ENCODE data around the gene SCN5A. TPM values are rescaled to one million over a fixed set of nuclear protein-coding genes. Genes with fewer than 3 reads are reported as not detected.

SCN5A gene
- total RNA-seq, 1 experiment from 2014 or later = 4.7 TPM

DNA sequence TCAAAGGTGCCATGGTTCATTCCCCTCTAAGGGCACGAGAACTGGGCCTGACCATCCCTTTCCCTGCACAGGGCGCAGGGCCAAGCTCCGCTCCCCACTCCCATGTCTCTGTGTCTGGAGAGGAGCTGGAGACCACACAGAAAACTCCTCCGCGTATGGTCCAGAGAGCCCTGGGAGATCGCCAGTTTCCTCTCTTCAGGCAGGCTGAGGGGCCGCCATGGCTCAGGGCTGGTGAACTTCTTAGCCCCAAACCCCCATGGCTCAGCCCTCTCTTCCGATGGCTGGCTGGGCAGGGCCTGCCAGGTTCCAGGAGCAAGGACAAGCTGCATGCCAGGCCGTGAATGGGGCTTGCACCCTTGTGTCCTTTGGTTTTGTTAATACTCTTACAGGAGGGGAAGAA, 100.4 kb downstream of the SCN5A start:
- Histone ChIP-seq H3K9me2 (ENCODE audit: insufficient read depth) (no peaks in the 10 kb centered on the region), H3K79me2 (ENCODE audit: low read depth) (no peaks in the 10 kb centered on the region), H3K4me1 (replicated peaks; ENCODE audit: insufficient read depth) (no peaks in the 10 kb centered on the region), H3K4me3 (no peak overlapping the region), H3F3A (ENCODE audit: insufficient read depth, low read depth) (no peaks in the 10 kb centered on the region), H3K9me3 (ENCODE audit: insufficient read depth, low read depth) (no peaks in the 10 kb centered on the region), H3K4me2 (no peak overlapping the region), H4K20me1 (ENCODE audit: insufficient read depth) (no peaks in the 10 kb centered on the region), H3K27me3 (ENCODE audit: insufficient read depth, low read depth) (peaks cover 12% of the 10 kb centered on the region; the same call in 1 of the 2 replicates), H2AFZ (no peak overlapping the region), H3K36me3 (ENCODE audit: low read depth) (no peaks in the 10 kb centered on the region), H3K27ac (no peak overlapping the region)
- ChIA-PET POLR2A (ENCODE audit: unreplicated experiment) (no interaction called here), CTCF (no interaction called here)
- BruUV-seq (replicated peaks) = no TSS peak
- TF ChIP-seq EZH2 (IDR thresholded peaks at IDR 0.05; ENCODE audit: low read depth) = no peak
- DNase-seq = no peak
- intact Hi-C loops (cut with micrococcal nuclease; ENCODE audit: unreplicated experiment) = no loop called here

DNA sequence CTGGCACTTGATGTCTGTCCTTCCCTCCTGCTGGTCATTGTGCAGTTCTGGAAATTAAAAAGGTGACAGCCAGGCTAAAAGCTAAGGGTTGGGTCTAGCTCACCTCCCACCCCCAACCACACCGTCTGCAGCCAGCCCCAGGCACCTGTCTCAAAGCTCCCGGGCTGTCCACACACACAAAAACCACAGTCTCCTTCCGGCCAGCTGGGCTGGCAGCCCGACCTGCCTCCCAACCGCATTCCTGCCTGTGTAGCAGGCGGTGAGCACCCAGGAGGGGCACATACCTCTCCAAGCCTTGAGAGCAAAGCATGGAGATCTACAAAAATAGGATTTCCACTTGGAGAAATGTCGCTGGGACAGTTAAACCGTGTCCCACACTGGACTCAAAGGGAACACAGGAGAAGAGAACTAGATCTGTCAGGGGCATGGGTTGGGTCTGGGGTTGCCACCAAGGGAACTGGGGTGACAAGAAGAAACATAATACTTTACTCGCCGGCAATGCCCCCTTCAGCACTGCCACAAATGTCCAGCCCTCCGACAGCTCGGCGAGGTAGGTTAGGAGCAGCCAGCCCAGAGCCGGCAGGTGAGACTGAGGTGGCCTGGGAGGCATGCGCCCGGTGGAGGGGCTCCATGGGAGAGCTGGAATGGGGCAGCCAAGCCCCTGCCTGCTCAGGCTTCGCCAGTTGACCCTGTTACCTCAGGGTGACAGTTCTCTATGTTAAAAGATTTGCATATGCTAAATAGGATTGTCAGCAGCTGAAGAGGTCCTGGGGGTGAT, 101.1 kb downstream of the SCN5A start:
- BruUV-seq (replicated peaks) = no TSS peak
- ChIA-PET POLR2A (ENCODE audit: unreplicated experiment) (interaction anchor here (0.6 to 0.7 kb wide), 2 partner anchors 176 to 202 kb away, joined by 5 read pairs; partner anchors contain the start of gene XYLB), CTCF (no interaction called here)
- intact Hi-C loops (cut with micrococcal nuclease; ENCODE audit: unreplicated experiment) = loop anchor here (1.0 kb wide), 1 partner anchor 88 kb away; no protein-coding TSS in a partner anchor
- peak; percentile 53 to 78 for DNase-seq
- no peaks in the 10 kb centered on the region for H3K9me2 ChIP-seq (ENCODE audit: insufficient read depth)
- H3K27ac ChIP-seq = no peak overlapping the region
- no peak overlapping the region for H2AFZ ChIP-seq
- TF ChIP-seq EZH2 (IDR thresholded peaks at IDR 0.05; ENCODE audit: low read depth) = no peak
- TF ChIP-seq, protein P1, sequence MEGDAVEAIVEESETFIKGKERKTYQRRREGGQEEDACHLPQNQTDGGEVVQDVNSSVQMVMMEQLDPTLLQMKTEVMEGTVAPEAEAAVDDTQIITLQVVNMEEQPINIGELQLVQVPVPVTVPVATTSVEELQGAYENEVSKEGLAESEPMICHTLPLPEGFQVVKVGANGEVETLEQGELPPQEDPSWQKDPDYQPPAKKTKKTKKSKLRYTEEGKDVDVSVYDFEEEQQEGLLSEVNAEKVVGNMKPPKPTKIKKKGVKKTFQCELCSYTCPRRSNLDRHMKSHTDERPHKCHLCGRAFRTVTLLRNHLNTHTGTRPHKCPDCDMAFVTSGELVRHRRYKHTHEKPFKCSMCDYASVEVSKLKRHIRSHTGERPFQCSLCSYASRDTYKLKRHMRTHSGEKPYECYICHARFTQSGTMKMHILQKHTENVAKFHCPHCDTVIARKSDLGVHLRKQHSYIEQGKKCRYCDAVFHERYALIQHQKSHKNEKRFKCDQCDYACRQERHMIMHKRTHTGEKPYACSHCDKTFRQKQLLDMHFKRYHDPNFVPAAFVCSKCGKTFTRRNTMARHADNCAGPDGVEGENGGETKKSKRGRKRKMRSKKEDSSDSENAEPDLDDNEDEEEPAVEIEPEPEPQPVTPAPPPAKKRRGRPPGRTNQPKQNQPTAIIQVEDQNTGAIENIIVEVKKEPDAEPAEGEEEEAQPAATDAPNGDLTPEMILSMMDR (conservative IDR thresholded peaks at IDR 0.05) = no peak
- H3K4me3 ChIP-seq = no peak overlapping the region
- H3F3A ChIP-seq (ENCODE audit: insufficient read depth, low read depth) = no peaks in the 10 kb centered on the region
- H3K79me2 ChIP-seq (ENCODE audit: low read depth) = no peaks in the 10 kb centered on the region
- no peak overlapping the region for H3K4me2 ChIP-seq
- no peaks in the 10 kb centered on the region for H3K4me1 ChIP-seq (replicated peaks; ENCODE audit: insufficient read depth)
- no peaks in the 10 kb centered on the region for H3K36me3 ChIP-seq (ENCODE audit: low read depth)
- H3K27me3 ChIP-seq (ENCODE audit: insufficient read depth, low read depth) = peaks cover 12% of the 10 kb centered on the region; the same call in 1 of the 2 replicates
- H3K9me3 ChIP-seq (ENCODE audit: insufficient read depth, low read depth) = no peaks in the 10 kb centered on the region
- no peaks in the 10 kb centered on the region for H4K20me1 ChIP-seq (ENCODE audit: insufficient read depth)

DNA sequence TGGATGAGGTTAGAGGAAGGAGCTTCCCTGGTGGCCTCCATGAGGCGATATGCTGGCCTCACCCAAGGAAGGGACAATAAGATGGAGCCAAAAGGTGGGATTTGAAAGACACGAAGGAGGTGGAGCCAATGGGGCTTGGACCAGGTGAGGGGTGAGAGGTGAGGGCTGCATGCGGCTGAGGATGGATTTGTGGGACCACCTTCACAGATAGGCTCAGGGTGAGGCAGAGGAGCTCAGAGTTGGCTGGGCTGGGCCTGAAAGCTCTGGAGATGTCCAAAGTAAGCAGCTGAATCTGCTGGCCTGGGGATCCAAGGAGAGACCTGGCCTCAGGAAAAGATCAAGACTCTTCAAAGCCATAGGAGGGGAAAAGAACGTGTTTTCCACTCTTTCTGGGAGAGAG, 103.5 kb downstream of the SCN5A start:
- TF ChIP-seq EZH2 (IDR thresholded peaks at IDR 0.05; ENCODE audit: low read depth) = no peak
- TF ChIP-seq, protein P1 (conservative IDR thresholded peaks at IDR 0.05) = no peak
- no peak overlapping the region for H3K4me2 ChIP-seq
- H3F3A ChIP-seq (ENCODE audit: insufficient read depth, low read depth) = no peaks in the 10 kb centered on the region
- H3K4me1 ChIP-seq (replicated peaks; ENCODE audit: insufficient read depth) = no peaks in the 10 kb centered on the region
- POLR2A ChIA-PET (ENCODE audit: unreplicated experiment) = no interaction called here
- no TSS peak for BruUV-seq (replicated peaks)
- no peak overlapping the region for H3K4me3 ChIP-seq
- H3K36me3 ChIP-seq (ENCODE audit: low read depth) = no peaks in the 10 kb centered on the region
- H3K9me2 ChIP-seq (ENCODE audit: insufficient read depth) = no peaks in the 10 kb centered on the region
- no peak overlapping the region for H3K27ac ChIP-seq
- DNase-seq = no peak
- peaks cover 8% of the 10 kb centered on the region; the same call in 1 of the 2 replicates for H3K27me3 ChIP-seq (ENCODE audit: insufficient read depth, low read depth)
- intact Hi-C loops (cut with micrococcal nuclease; ENCODE audit: unreplicated experiment) = no loop called here
- H3K79me2 ChIP-seq (ENCODE audit: low read depth) = no peaks in the 10 kb centered on the region
- no peak overlapping the region for H2AFZ ChIP-seq
- H4K20me1 ChIP-seq (ENCODE audit: insufficient read depth) = no peaks in the 10 kb centered on the region
- CTCF ChIA-PET = no interaction called here
- H3K9me3 ChIP-seq (ENCODE audit: insufficient read depth, low read depth) = no peaks in the 10 kb centered on the region

Data from PC-9 (cell line).